Stimulated activated naive B cell treated with anti-CD40 and anti-IgM and Interleukin-4, amounts not matched to agents 10 μg/mL and 1 μg/mL and 100 μg/mL, for 72 hours (primary cell): ENCODE results near the gene HEMGN.

Experiments
- ATAC-seq, 2 donors: fragments of 150-1000 bp; cut with Tn5 transposase; replicated peaks; 2 replicates each; pipeline ENCODE4 v1.10.0; 2021; ENCODE audit warnings: moderate library complexity in 1 of 2
- DNase-seq: peaks from one replicate; pipeline ENCODE4 v3.0.0; 2021
- H3K27ac Mint-ChIP-seq: one replicate; pipeline ENCODE4 v1.8.0; 2022; ENCODE audit warnings: mild to moderate bottlenecking, mixed read lengths
- H3K27me3 Mint-ChIP-seq, 2 donors: one replicate each; pipeline ENCODE4 v1.8.0; 2022; ENCODE audit warnings: mixed read lengths in 2 of 2
- H3K36me3 Mint-ChIP-seq, 2 donors: one replicate each; pipeline ENCODE4 v1.8.0; 2022; ENCODE audit warnings: mixed read lengths in 2 of 2, mild to moderate bottlenecking in 1 of 2
- H3K4me1 Mint-ChIP-seq, 2 donors: one replicate each; pipeline ENCODE4 v1.8.0; 2022; ENCODE audit warnings: mixed read lengths in 2 of 2, mild to moderate bottlenecking in 1 of 2
- H3K4me3 Mint-ChIP-seq, 2 donors: one replicate each; pipeline ENCODE4 v1.8.0; 2022; ENCODE audit warnings: mild to moderate bottlenecking in 2 of 2, mixed read lengths in 2 of 2, moderate library complexity in 1 of 2
- H3K9me3 Mint-ChIP-seq, 2 donors: one replicate each; pipeline ENCODE4 v1.8.0; 2022; ENCODE audit warnings: mixed read lengths in 2 of 2, mild to moderate bottlenecking in 1 of 2

Gene HEMGN

DNA sequence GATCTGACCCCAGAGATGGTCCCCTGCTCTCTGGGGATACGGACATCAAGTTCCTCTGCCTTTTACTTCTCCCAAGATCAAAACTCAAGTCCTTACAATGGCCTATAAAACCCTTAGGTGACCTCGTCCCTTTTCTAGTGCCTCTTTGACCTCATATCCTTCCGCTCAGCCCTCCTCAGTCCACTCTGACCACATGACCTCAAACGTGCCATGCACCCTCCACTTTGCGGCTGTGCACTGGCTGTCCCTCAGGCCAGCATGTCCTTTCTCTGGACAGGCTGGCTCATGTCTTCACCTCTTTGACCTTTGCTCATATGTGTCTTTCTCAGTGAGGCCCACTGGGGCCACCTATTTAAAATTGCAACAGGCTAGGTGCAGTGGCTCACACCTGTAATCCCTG is 30.3 kb downstream of the HEMGN start:
- Mint-ChIP-seq H3K4me1 (peaks cover 17 to 38% of the 10 kb centered on the region in 2 donors), H3K27ac (peak overlapping the region; percentile 22), H3K36me3 (peaks cover 15 to 39% of the 10 kb centered on the region in 2 donors), H3K4me3 (no peak overlapping the region), H3K27me3 (no peaks in the 10 kb centered on the region), H3K9me3 (no peaks in the 10 kb centered on the region)
- ATAC-seq (no peak), DNase-seq (no peak)

DNA sequence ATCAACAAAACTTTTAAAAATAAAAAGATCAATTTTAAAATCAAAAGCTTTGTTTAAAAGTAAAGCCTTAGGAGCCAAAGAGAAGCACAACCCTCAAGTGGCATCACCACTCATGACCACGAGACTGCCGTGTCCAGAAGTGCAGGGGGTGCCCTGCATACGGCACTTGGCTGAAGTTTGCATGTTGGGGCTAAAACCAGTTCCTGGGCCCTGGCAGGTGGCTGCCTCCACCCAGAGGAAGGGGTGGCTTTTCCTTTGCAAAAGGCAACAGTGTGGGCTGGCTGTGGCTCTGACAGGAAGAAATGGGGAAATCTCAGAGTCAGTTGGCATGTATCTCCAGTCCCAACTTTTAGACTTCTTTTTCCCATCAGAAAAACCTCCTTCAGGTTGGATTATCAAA is 30.9 kb downstream of the HEMGN start:
- peak in 1 of 2 donors; percentile 43 for ATAC-seq

DNA sequence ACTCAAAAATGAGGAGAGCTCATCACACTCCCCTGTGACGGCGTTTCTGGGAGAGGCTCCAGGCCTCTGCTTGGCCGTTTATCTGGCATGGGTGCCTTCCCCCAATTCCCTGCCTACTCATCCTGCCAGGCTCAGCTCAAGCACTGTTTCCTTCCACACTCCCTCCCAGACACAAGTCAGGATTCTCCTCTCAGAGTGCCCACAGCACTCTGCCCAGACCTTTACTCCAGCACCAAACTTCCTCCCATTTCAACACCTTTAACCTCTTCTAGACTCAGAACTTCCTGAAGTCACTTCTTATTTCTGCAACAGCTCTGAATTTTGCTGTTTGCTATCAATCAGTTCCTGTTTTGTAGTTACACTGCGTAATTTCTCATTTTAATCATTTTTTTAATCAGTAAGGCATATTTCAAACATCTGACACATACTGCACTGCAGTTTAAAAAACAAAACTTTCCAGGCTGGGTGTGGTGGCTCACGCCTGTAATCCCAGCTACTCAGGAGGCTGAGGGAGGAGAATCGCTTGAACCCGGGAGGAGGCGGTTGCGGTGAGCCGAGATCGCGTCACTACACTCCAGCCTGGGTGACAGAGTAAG is 31.6 kb downstream of the HEMGN start:
- no peaks in the 10 kb centered on the region for H3K27me3 Mint-ChIP-seq
- ATAC-seq, result peak; percentile 62 to 65
- H3K4me3 Mint-ChIP-seq, result peak overlapping the region; percentile 34 to 60
- H3K4me1 Mint-ChIP-seq, result peaks cover 17 to 40% of the 10 kb centered on the region in 2 donors
- H3K9me3 Mint-ChIP-seq, result no peaks in the 10 kb centered on the region
- peaks cover 14 to 42% of the 10 kb centered on the region in 2 donors for H3K36me3 Mint-ChIP-seq
- H3K27ac Mint-ChIP-seq, result peak overlapping the region; percentile 73
- no peak for DNase-seq

More for the DNA sequence above, 30.9 kb downstream of the HEMGN start:
- H3K27ac Mint-ChIP-seq, result no peak overlapping the region
- peaks cover 14 to 38% of the 10 kb centered on the region in 2 donors for H3K36me3 Mint-ChIP-seq
- no peaks in the 10 kb centered on the region for H3K9me3 Mint-ChIP-seq
- H3K4me3 Mint-ChIP-seq, result no peak overlapping the region
- H3K4me1 Mint-ChIP-seq, result peaks cover 17 to 38% of the 10 kb centered on the region in 2 donors
- DNase-seq, result no peak
- no peaks in the 10 kb centered on the region for H3K27me3 Mint-ChIP-seq

DNA sequence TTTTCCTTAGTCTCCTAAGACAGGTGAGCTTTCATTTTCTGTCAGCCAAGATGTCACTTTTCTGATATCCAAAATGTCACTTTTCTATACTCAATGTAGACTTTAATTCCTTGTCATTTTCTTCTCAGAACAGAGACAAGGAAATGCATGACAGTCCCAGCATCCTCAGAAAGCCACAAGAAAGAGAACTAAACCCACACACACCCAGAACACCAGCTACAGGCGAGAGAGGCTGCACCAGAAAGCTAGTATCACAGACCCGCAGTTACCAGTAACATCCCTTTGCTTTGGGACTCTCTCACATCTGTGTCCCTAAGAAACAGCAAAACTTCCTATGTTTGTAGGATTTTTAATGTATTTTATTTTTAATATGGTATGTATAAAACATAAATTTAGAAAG is 32.7 kb downstream of the HEMGN start:
- Mint-ChIP-seq H3K27ac (no peak overlapping the region), H3K4me1 (peaks cover 18 to 44% of the 10 kb centered on the region in 2 donors), H3K36me3 (peaks cover 12 to 40% of the 10 kb centered on the region in 2 donors), H3K27me3 (no peaks in the 10 kb centered on the region), H3K4me3 (no peak overlapping the region), H3K9me3 (no peaks in the 10 kb centered on the region)
- DNase-seq, result no peak
- ATAC-seq, result no peak

DNA sequence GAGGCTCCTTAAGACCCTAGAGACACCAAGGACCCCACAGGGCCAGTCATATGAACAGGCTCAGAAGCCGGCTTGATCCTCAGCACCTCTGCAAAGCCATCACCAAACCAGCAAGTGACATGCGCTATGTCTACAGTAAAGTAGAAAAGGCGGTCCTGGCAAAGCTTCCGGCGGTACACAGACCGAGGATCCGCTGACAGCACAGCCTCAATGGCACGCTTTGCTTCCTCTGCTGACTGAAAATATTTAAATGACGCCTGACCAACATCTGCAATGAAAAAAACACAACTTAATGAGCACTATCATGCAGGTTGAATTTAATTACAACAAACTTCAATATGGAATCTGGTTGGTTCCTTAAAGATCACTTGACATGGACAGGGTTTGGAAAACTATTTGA is 33.2 kb downstream of the HEMGN start:
- Mint-ChIP-seq H3K27me3 (no peaks in the 10 kb centered on the region), H3K4me3 (no peak overlapping the region), H3K36me3 (peaks cover 10 to 38% of the 10 kb centered on the region in 2 donors), H3K9me3 (no peaks in the 10 kb centered on the region), H3K27ac (no peak overlapping the region), H3K4me1 (peaks cover 18 to 39% of the 10 kb centered on the region in 2 donors)
- no peak for ATAC-seq
- no peak for DNase-seq

DNA sequence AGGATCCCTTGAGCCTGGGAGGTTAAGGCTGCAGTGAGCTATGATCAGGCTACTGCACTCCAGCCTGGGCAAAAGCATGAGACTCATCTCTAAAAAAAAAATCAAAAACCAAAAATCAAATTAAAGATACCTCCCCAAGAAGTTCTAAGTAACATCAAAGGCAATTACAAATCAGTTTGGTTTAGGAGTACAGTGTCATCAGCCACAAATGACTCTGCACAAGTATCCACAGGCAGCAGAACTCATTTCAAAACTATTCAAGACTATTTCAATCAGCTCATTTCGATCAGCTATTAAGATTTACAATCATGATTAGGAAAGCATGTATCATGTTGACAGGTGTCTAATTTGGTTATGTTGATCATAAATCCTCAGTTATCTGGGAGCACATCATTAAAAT is 34.8 kb downstream of the HEMGN start:
- no peak overlapping the region for H3K27ac Mint-ChIP-seq
- no peak overlapping the region for H3K4me3 Mint-ChIP-seq
- no peaks in the 10 kb centered on the region for H3K9me3 Mint-ChIP-seq
- ATAC-seq (no peak), DNase-seq (no peak)
- peaks cover 16 to 32% of the 10 kb centered on the region in 2 donors for H3K4me1 Mint-ChIP-seq
- H3K27me3 Mint-ChIP-seq, result no peaks in the 10 kb centered on the region
- peaks cover 9 to 35% of the 10 kb centered on the region in 2 donors for H3K36me3 Mint-ChIP-seq

DNA sequence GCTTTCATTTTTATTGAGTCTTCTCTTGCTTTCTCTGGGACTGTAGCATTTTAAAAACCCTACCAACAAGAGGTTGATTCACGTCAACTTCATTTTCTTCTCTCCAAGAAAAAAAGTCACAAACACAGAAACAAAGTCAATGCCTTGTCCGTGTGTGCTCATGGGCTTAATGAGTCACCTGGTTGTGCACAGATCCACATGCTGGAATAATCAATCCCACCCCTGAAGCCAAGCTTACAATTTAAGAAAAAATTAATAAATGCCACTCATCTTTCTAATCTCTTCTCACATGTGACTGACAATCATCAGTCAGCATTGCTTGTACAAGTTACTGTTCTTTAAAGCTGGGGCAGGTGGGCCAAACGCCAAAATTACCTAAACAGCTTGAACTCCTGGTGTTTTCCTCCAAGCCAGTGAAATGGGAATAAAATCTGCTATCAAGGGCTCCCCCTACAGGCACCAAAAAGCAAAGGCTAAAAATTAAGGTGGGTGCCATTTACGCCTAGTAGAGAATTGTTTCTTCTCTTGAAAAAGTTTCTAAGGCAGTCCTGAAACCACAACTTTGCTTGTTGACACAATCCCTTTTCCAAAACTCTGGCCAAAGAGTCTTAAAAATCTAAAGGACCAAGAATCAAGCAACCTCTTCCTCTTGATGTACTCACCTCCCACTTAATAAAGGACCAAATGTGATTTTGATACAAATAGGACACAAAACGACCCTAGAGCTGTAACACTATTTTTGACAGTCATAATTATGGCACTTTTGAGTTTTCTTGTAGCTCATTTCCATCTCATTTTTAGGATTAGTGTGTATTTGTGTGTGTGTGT is 37.0 kb downstream of the HEMGN start:
- no peak overlapping the region for H3K4me3 Mint-ChIP-seq
- H3K9me3 Mint-ChIP-seq, result no peaks in the 10 kb centered on the region

DNA sequence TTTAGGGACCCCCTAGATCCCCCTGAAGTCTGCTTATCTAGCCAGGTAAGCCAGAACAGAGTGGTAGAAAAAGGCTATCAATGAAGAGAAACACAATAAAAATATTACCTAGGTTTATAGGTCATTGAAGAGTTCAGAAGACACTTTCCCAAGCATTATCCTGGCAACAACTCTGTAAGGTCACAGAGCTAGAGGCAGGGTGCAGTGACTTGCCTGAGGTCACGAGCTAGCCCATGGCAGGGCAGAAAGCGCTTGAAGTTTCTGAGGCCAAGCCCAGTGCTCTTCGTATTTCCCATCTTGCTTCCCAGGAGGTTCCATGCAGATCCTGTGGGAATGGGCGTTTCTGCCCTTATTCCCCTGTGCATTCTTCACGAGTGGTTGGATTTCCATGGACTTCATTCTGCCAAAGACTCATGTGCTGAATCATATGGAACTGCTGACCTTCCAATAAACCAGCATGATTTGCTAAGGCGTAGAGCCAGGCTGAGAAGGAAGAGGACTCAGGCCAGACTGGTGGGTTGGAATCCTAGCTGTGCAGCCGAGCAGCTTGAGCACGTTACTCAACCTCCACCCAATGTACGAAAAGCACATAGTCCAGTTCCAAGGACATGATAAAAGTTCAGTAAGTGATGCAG is 37.8 kb downstream of the HEMGN start:
- no peak overlapping the region for H3K27ac Mint-ChIP-seq
- ATAC-seq (no peak), DNase-seq (no peak)
- peaks cover 13 to 38% of the 10 kb centered on the region in 2 donors for H3K36me3 Mint-ChIP-seq
- H3K4me3 Mint-ChIP-seq, result no peak overlapping the region
- peaks cover 3 to 14% of the 10 kb centered on the region in 2 donors for H3K4me1 Mint-ChIP-seq
- H3K9me3 Mint-ChIP-seq, result no peaks in the 10 kb centered on the region
- H3K27me3 Mint-ChIP-seq, result no peaks in the 10 kb centered on the region

More for the DNA sequence above, 37.0 kb downstream of the HEMGN start:
- Mint-ChIP-seq H3K36me3 (peaks cover 8 to 31% of the 10 kb centered on the region in 2 donors), H3K27me3 (no peaks in the 10 kb centered on the region), H3K27ac (no peak overlapping the region), H3K4me1 (peaks cover 4 to 18% of the 10 kb centered on the region in 2 donors)
- no peak for ATAC-seq
- no peak for DNase-seq

DNA sequence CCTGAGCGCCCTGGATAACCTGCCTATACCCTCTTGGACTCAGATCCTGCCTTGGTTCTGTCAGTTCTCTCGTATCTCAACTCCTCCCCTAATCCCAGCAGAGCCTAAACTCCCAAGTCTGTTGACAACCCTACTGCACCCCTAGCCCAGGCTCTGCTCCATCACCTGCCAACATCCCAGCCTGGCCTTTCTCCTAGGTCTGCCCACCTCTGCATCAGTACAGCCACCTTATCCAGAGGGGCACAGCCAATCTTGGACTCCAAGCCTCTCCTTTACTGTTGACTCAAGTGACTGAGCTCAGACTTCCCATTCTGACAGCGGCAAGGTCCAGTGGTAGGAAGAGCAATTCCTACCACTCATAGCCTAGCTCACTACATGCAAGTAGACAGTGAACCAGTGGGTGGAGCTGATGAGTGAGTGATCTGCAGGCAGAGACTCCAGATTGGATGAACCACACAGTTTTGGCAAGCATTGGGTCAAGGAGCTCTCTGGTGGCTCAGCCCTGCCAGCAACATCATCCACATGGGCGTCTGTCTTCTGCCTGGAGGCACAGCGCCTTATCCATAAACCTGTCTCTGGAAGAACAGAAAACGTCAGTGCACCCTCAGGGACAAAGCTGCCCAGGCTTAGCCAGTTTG is 42.2 kb downstream of the HEMGN start:
- no peak for ATAC-seq
- no peaks in the 10 kb centered on the region for H3K4me1 Mint-ChIP-seq
- peaks cover 24 to 44% of the 10 kb centered on the region in 2 donors for H3K36me3 Mint-ChIP-seq
- peaks cover 8 to 10% of the 10 kb centered on the region in 2 donors for H3K9me3 Mint-ChIP-seq
- DNase-seq, result no peak
- H3K27me3 Mint-ChIP-seq, result no peaks in the 10 kb centered on the region
- H3K4me3 Mint-ChIP-seq, result no peak overlapping the region
- no peak overlapping the region for H3K27ac Mint-ChIP-seq

DNA sequence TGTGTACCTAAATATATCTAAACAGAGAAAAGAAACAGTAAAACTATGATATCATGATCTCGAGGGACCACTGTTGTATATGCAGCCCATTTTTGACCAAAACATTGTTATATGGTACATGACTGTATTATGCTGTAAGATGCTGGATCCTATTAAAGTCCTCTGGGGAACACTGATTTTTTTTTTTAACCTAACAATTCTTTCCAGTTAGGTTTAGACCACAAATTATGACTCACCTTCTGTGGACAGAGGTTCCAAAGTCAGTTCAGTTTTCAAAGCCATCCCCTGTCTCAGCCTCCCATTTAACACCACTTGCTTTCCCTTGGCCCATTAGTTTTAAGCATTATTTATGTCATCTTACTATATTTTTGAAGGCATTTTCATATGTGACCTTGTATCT is 42.8 kb downstream of the HEMGN start:
- Mint-ChIP-seq H3K27ac (no peak overlapping the region), H3K4me3 (no peak overlapping the region), H3K4me1 (no peaks in the 10 kb centered on the region)

DNA sequence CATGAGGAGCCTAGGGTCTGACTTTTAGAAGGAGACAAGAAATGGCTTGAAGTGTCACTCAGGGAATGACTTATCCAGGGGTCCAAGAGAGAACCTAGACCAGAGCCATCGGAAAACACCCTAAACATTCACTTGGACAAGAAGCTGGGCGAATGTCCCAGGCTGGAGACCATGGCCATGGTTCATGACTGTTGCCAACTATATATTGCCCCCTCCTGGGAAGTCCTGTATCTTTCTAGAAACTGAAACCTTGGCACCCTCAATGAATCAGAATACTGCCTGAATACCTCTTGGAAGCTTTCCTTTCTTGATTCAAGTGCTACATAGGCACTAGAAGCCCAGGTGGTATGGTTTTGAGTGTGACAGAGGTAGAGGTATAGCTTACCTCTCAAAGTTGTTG is 45.6 kb downstream of the HEMGN start:
- DNase-seq, result no peak
- H3K27me3 Mint-ChIP-seq, result peaks cover 5% of the 10 kb centered on the region in 2 donors
- no peak overlapping the region for H3K27ac Mint-ChIP-seq
- H3K9me3 Mint-ChIP-seq, result peaks cover 8 to 10% of the 10 kb centered on the region in 2 donors
- ATAC-seq, result no peak
- H3K4me3 Mint-ChIP-seq, result no peak overlapping the region
- no peaks in the 10 kb centered on the region for H3K4me1 Mint-ChIP-seq
- peaks cover 18 to 36% of the 10 kb centered on the region in 2 donors for H3K36me3 Mint-ChIP-seq

More for the DNA sequence above, 42.8 kb downstream of the HEMGN start:
- Mint-ChIP-seq H3K9me3 (peaks cover 8 to 10% of the 10 kb centered on the region in 2 donors), H3K27me3 (no peaks in the 10 kb centered on the region), H3K36me3 (peaks cover 24 to 42% of the 10 kb centered on the region in 2 donors)
- no peak for ATAC-seq
- no peak for DNase-seq

DNA sequence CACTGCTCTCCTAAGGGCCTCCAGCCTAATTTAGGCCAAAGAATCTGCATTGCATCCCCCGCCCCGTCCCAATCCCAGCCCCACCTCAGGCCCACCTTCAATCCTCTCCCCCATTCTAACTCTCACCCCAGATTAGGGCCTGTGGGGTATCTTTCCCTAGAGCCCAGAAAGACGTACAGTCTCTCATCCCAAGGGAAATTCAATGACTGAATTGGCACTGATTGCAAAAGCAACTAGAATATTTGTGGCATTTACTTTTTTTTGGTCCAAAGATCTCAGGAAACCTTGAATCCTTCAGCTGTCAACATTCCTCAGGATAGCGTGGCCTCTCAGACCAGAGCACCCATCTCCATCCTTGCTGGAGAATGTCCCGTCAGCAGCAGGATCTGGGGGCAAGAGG is 46.2 kb downstream of the HEMGN start:
- H3K4me3 Mint-ChIP-seq, result no peak overlapping the region
- H3K4me1 Mint-ChIP-seq, result no peaks in the 10 kb centered on the region
- H3K27me3 Mint-ChIP-seq, result peaks cover 5% of the 10 kb centered on the region in 2 donors
- H3K9me3 Mint-ChIP-seq, result peaks cover 8 to 10% of the 10 kb centered on the region in 2 donors
- ATAC-seq, result no peak
- DNase-seq, result no peak
- peaks cover 18 to 36% of the 10 kb centered on the region in 2 donors for H3K36me3 Mint-ChIP-seq
- H3K27ac Mint-ChIP-seq, result no peak overlapping the region

DNA sequence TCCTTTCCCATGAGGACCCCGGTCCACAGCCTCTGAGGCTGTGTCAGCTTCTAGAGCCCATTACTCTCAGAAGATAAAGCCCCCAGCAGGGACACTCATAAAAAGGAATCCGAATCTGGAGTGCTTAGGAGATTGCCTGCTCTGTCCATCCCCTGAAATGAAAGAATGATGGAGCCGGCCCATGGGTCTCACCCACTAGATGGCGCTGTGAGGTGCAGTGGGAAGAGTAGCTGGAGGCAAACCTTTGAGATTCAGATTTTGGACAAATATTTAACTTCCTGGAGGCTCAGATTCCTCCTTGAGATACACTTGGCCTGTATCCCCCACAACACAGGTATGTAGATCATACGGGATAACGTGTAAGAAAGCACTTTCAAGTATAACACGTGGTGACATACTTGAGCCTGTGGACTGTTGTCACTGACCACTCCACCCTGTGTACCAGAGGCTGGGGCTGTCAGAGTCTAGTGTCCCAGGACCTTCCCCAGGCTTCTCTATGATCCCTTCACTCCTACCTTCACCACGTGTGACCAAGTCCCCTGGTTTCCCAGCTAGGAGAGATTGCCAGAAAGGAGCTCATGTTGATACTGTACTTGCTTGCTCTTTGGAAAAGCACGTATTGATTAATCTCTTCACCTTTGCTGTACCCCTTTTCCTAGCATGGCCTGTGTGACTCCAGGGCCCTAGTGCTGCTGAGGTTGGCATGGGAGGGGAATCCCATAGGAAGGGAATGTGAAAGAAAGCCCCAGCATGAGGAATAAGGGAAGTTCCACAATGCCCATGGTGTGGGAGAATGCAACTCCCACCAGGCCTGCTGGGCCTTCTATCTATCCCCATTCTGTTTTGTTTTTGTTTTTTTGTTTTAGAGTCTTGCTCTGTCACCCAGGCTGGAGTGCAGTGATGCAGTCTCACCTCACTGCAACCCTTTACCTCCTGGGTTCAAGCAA is 47.8 kb downstream of the HEMGN start:
- DNase-seq (no peak), ATAC-seq (peak in 1 of 2 donors; percentile 38)
- H3K36me3 Mint-ChIP-seq, result peaks cover 12 to 25% of the 10 kb centered on the region in 2 donors
- H3K4me1 Mint-ChIP-seq, result no peaks in the 10 kb centered on the region
- no peak overlapping the region for H3K4me3 Mint-ChIP-seq
- peaks cover 5% of the 10 kb centered on the region in 2 donors for H3K27me3 Mint-ChIP-seq
- peaks cover 8 to 10% of the 10 kb centered on the region in 2 donors for H3K9me3 Mint-ChIP-seq
- no peak overlapping the region for H3K27ac Mint-ChIP-seq
